ENCODE data around the gene KLK10.

KLK10 gene

GRCh38 chr19:51019544-51019925, at the start of gene KLK10:
TSS of gene KLK10 (minus strand) at chr19:51019709. CDS start at chr19:51019130, 579 bp downstream.
- no peak for DNase-seq

- no peak for DNase-seq
These were observed 47.1 kb upstream of the KLK10 start for GRCh38 chr19:51066393-51067186.

- DNase-seq: no peak
These were observed 45.9 kb upstream of the KLK10 start for GRCh38 chr19:51065221-51065960.

- no peak for DNase-seq
These were observed 45.2 kb upstream of the KLK10 start, which contains the start of gene KLK13 for GRCh38 chr19:51064534-51065220. TSS of gene KLK13 (minus strand) at chr19:51065092. CDS start at chr19:51065067, 25 bp downstream.

- DNase-seq: no peak
These were observed 44.2 kb upstream of the KLK10 start for GRCh38 chr19:51063664-51064063.

GRCh38 chr19:51060973-51061372, 41.5 kb upstream of the KLK10 start:
- DNase-seq: no peak

- DNase-seq: no peak
These were observed 40.8 kb upstream of the KLK10 start for GRCh38 chr19:51060336-51060735.

GRCh38 chr19:51059715-51060114, 40.2 kb upstream of the KLK10 start:
- DNase-seq: no peak

- no peak for DNase-seq
These were observed 36.4 kb upstream of the KLK10 start for GRCh38 chr19:51055866-51056265.

GRCh38 chr19:51047031-51047335, 27.5 kb upstream of the KLK10 start:
- no peak for DNase-seq

- no peak for DNase-seq
These were observed 24.8 kb upstream of the KLK10 start for GRCh38 chr19:51044327-51044726.

- DNase-seq: no peak
These were observed 24.0 kb upstream of the KLK10 start for GRCh38 chr19:51043497-51043896.

- no peak for DNase-seq
These were observed 20.6 kb upstream of the KLK10 start for GRCh38 chr19:51040151-51040550.

- DNase-seq: no peak
These were observed 17.0 kb upstream of the KLK10 start for GRCh38 chr19:51036519-51036918.

- DNase-seq: no peak
These were observed 15.2 kb upstream of the KLK10 start, which contains the start of gene KLK12 for GRCh38 chr19:51034704-51035103. TSS of gene KLK12 (minus strand) at chr19:51035002. CDS start at chr19:51034621, 381 bp downstream.

GRCh38 chr19:51031880-51032225, 12.3 kb upstream of the KLK10 start:
- DNase-seq: no peak

- no peak for DNase-seq
These were observed 11.8 kb upstream of the KLK10 start for GRCh38 chr19:51031220-51031879.

GRCh38 chr19:51030631-51031030, 11.1 kb upstream of the KLK10 start:
- DNase-seq: no peak

GRCh38 chr19:51029718-51030117, 10.2 kb upstream of the KLK10 start:
- no peak for DNase-seq

- DNase-seq: no peak
These were observed 8.4 kb upstream of the KLK10 start for GRCh38 chr19:51027873-51028272.

- DNase-seq: no peak
These were observed 7.8 kb upstream of the KLK10 start for GRCh38 chr19:51027126-51027806.

- DNase-seq: no peak
These were observed 7.0 kb upstream of the KLK10 start, which contains the start of gene KLK11 for GRCh38 chr19:51026554-51026831. TSS of gene KLK11 (minus strand) at chr19:51026616. CDS start at chr19:51025631, 985 bp downstream.
